T-helper 2 cell treated with Interferon-gamma antibody and Interleukin-4, amounts not matched to agents 5 μg/mL and 100 μg/mL, for 36 hours (primary cell): Measurements from ENCODE around the gene PEX14.

Source experiments
- DNase-seq: peaks from one replicate; pipeline ENCODE4 v3.0.0; 2021; ENCODE audit warnings: low spot score
- H3K27ac Mint-ChIP-seq: one replicate; pipeline ENCODE4 v1.8.0; 2021; ENCODE audit warnings: mild to moderate bottlenecking, mixed read lengths
- H3K27me3 Mint-ChIP-seq: one replicate; pipeline ENCODE4 v1.8.0; 2021; ENCODE audit warnings: low read depth, mixed read lengths
- H3K36me3 Mint-ChIP-seq: one replicate; pipeline ENCODE4 v1.8.0; 2021; ENCODE audit warnings: low read depth, mixed read lengths
- H3K4me1 Mint-ChIP-seq: one replicate; pipeline ENCODE4 v1.8.0; 2021; ENCODE audit warnings: low read depth, mixed read lengths
- H3K4me3 Mint-ChIP-seq: one replicate; pipeline ENCODE4 v1.8.0; 2022; ENCODE audit warnings: mild to moderate bottlenecking, moderate library complexity, mixed read lengths
- H3K9me3 Mint-ChIP-seq: one replicate; pipeline ENCODE4 v1.8.0; 2021; ENCODE audit warnings: mixed read lengths

The PEX14 gene

GRCh38 chr1:10511494-10511885, 36.7 kb downstream of the PEX14 start:
- H3K9me3 Mint-ChIP-seq: no peaks in the 10 kb centered on the region
- peak overlapping the region; percentile 99 for H3K27ac Mint-ChIP-seq
- H3K27me3 Mint-ChIP-seq: no peaks in the 10 kb centered on the region
- peaks cover 19% of the 10 kb centered on the region for H3K36me3 Mint-ChIP-seq
- peaks cover 70% of the 10 kb centered on the region for H3K4me1 Mint-ChIP-seq
- H3K4me3 Mint-ChIP-seq: peak overlapping the region; percentile 83
- DNase-seq: no peak

GRCh38 chr1:10513199-10513598, 38.4 kb downstream of the PEX14 start:
- no peak for DNase-seq
- peaks cover 18% of the 10 kb centered on the region for H3K36me3 Mint-ChIP-seq
- H3K27me3 Mint-ChIP-seq: no peaks in the 10 kb centered on the region
- H3K27ac Mint-ChIP-seq: peak overlapping the region; percentile 99
- H3K4me3 Mint-ChIP-seq: peak overlapping the region; percentile 53
- no peaks in the 10 kb centered on the region for H3K9me3 Mint-ChIP-seq
- H3K4me1 Mint-ChIP-seq: peaks cover 64% of the 10 kb centered on the region

GRCh38 chr1:10514490-10515235, 39.9 kb downstream of the PEX14 start:
- peak overlapping the region; percentile 36 for H3K4me3 Mint-ChIP-seq
- H3K9me3 Mint-ChIP-seq: no peaks in the 10 kb centered on the region
- H3K4me1 Mint-ChIP-seq: peaks cover 59% of the 10 kb centered on the region
- H3K27ac Mint-ChIP-seq: peak overlapping the region; percentile 29
- peaks cover 20% of the 10 kb centered on the region for H3K36me3 Mint-ChIP-seq
- H3K27me3 Mint-ChIP-seq: no peaks in the 10 kb centered on the region
- no peak for DNase-seq

GRCh38 chr1:10515301-10515975, 40.7 kb downstream of the PEX14 start:
- Mint-ChIP-seq H3K4me3 (peak overlapping the region; percentile 11), H3K36me3 (peaks cover 18% of the 10 kb centered on the region), H3K27me3 (no peaks in the 10 kb centered on the region), H3K27ac (peak overlapping the region; percentile 64), H3K9me3 (no peaks in the 10 kb centered on the region), H3K4me1 (peaks cover 51% of the 10 kb centered on the region)
- DNase-seq: no peak

- Mint-ChIP-seq H3K9me3 (no peaks in the 10 kb centered on the region), H3K4me1 (peaks cover 52% of the 10 kb centered on the region), H3K27me3 (no peaks in the 10 kb centered on the region), H3K27ac (no peak overlapping the region), H3K36me3 (peaks cover 22% of the 10 kb centered on the region), H3K4me3 (no peak overlapping the region)
- DNase-seq: no peak
These were observed 41.4 kb downstream of the PEX14 start for GRCh38 chr1:10515976-10516750.

GRCh38 chr1:10516925-10517676, 42.4 kb downstream of the PEX14 start:
- Mint-ChIP-seq H3K36me3 (peaks cover 21% of the 10 kb centered on the region), H3K4me1 (peaks cover 54% of the 10 kb centered on the region), H3K27me3 (no peaks in the 10 kb centered on the region), H3K9me3 (no peaks in the 10 kb centered on the region), H3K4me3 (no peak overlapping the region), H3K27ac (no peak overlapping the region)
- no peak for DNase-seq

- H3K36me3 Mint-ChIP-seq: peaks cover 19% of the 10 kb centered on the region
- H3K9me3 Mint-ChIP-seq: no peaks in the 10 kb centered on the region
- H3K27ac Mint-ChIP-seq: no peak overlapping the region
- peaks cover 56% of the 10 kb centered on the region for H3K4me1 Mint-ChIP-seq
- no peak overlapping the region for H3K4me3 Mint-ChIP-seq
- no peaks in the 10 kb centered on the region for H3K27me3 Mint-ChIP-seq
- no peak for DNase-seq
These were observed 42.9 kb downstream of the PEX14 start for GRCh38 chr1:10517677-10517982.

GRCh38 chr1:10519016-10519417, 44.3 kb downstream of the PEX14 start:
- Mint-ChIP-seq H3K36me3 (peaks cover 20% of the 10 kb centered on the region), H3K27me3 (no peaks in the 10 kb centered on the region), H3K4me1 (peaks cover 48% of the 10 kb centered on the region), H3K27ac (no peak overlapping the region), H3K4me3 (no peak overlapping the region), H3K9me3 (no peaks in the 10 kb centered on the region)
- no peak for DNase-seq

GRCh38 chr1:10520497-10520896, 45.7 kb downstream of the PEX14 start:
- Mint-ChIP-seq H3K9me3 (no peaks in the 10 kb centered on the region), H3K27ac (no peak overlapping the region), H3K4me1 (peaks cover 51% of the 10 kb centered on the region), H3K27me3 (no peaks in the 10 kb centered on the region), H3K4me3 (no peak overlapping the region), H3K36me3 (peaks cover 21% of the 10 kb centered on the region)
- no peak for DNase-seq

- no peak for DNase-seq
- peaks cover 46% of the 10 kb centered on the region for H3K4me1 Mint-ChIP-seq
- no peaks in the 10 kb centered on the region for H3K27me3 Mint-ChIP-seq
- peaks cover 21% of the 10 kb centered on the region for H3K36me3 Mint-ChIP-seq
- peak overlapping the region; percentile 46 for H3K27ac Mint-ChIP-seq
- H3K4me3 Mint-ChIP-seq: no peak overlapping the region
- no peaks in the 10 kb centered on the region for H3K9me3 Mint-ChIP-seq
These were observed 46.2 kb downstream of the PEX14 start for GRCh38 chr1:10520952-10521351.

- DNase-seq: no peak
- no peak overlapping the region for H3K4me3 Mint-ChIP-seq
- H3K27ac Mint-ChIP-seq: no peak overlapping the region
- peaks cover 41% of the 10 kb centered on the region for H3K4me1 Mint-ChIP-seq
- H3K36me3 Mint-ChIP-seq: peaks cover 21% of the 10 kb centered on the region
- H3K9me3 Mint-ChIP-seq: no peaks in the 10 kb centered on the region
- no peaks in the 10 kb centered on the region for H3K27me3 Mint-ChIP-seq
These were observed 46.9 kb downstream of the PEX14 start for GRCh38 chr1:10521537-10522157.

- no peak for DNase-seq
- Mint-ChIP-seq H3K9me3 (no peaks in the 10 kb centered on the region), H3K36me3 (peaks cover 17% of the 10 kb centered on the region), H3K4me3 (no peak overlapping the region), H3K27ac (no peak overlapping the region), H3K27me3 (no peaks in the 10 kb centered on the region), H3K4me1 (peaks cover 35% of the 10 kb centered on the region)
These were observed 47.6 kb downstream of the PEX14 start for GRCh38 chr1:10522322-10522860.

GRCh38 chr1:10525208-10525607, 50.5 kb downstream of the PEX14 start:
- Mint-ChIP-seq H3K9me3 (no peaks in the 10 kb centered on the region), H3K4me3 (no peak overlapping the region), H3K27ac (peak overlapping the region; percentile 68), H3K36me3 (peaks cover 14% of the 10 kb centered on the region), H3K27me3 (no peaks in the 10 kb centered on the region), H3K4me1 (peaks cover 38% of the 10 kb centered on the region)
- no peak for DNase-seq
